GM23338 (cell line): Measurements from ENCODE around the gene SASH1. TPM values are rescaled to one million over a fixed set of nuclear protein-coding genes. Genes with fewer than 3 reads are reported as not detected.

Experiments
- ATAC-seq: fragments of 200-7000 bp; cut with Tn5 transposase; 3 replicates; pipeline ENCODE4 v1.9.1; 2020
- DNase-seq: peaks from one replicate; pipeline ENCODE4 v3.0.0-alpha.2; 2015; ENCODE audit warnings: low spot score
- H2AFZ ChIP-seq: fragments of 200-600 bp; sonication (generic); 2 replicates; pipeline ENCODE4 v1.8.0; 2016; ENCODE audit warnings: antibody characterized with exemption, mild to moderate bottlenecking, moderate library complexity
- H3F3A ChIP-seq: fragments of 200-600 bp; sonication (generic); replicated peaks from 2 replicates; pipeline ENCODE4 v1.8.0; 2017; ENCODE audit warnings: antibody characterized with exemption, mixed run types, low read depth
- H3K27ac ChIP-seq: fragments of 200-600 bp; sonication (generic); 2 replicates; pipeline ENCODE4 v1.6.1; 2016; ENCODE audit warnings: low read depth
- H3K27me3 ChIP-seq: fragments of 200-600 bp; sonication (generic); 2 replicates; pipeline ENCODE4 v1.8.0; 2016; ENCODE audit warnings: mild to moderate bottlenecking, mixed run types, moderate library complexity; ENCODE audit not compliant: insufficient read depth
- H3K36me3 ChIP-seq: fragments of 200-600 bp; sonication (generic); 2 replicates; pipeline ENCODE4 v1.8.0; 2016; ENCODE audit warnings: mild to moderate bottlenecking; ENCODE audit not compliant: insufficient read depth
- H3K4me1 ChIP-seq: fragments of 200-600 bp; sonication (generic); 2 replicates; pipeline ENCODE4 v1.8.0; 2016; ENCODE audit warnings: mild to moderate bottlenecking, moderate library complexity; ENCODE audit not compliant: insufficient read depth
- H3K4me2 ChIP-seq: fragments of 200-600 bp; sonication (generic); 2 replicates; pipeline ENCODE4 v1.7.1; 2017; ENCODE audit warnings: mixed run types
- H3K4me3 ChIP-seq: fragments of 200-600 bp; sonication (generic); 2 replicates; pipeline ENCODE4 v1.6.1; 2016; ENCODE audit warnings: mixed run types
- H3K79me2 ChIP-seq: fragments of 200-600 bp; sonication (generic); replicated peaks from 2 replicates; pipeline ENCODE4 v1.8.0; 2017; ENCODE audit warnings: mild to moderate bottlenecking; ENCODE audit not compliant: insufficient read depth
- H3K9me2 ChIP-seq: fragments of 200-600 bp; sonication (generic); 2 replicates; pipeline ENCODE4 v1.8.0; 2017; ENCODE audit not compliant: insufficient read depth
- H4K20me1 ChIP-seq: fragments of 200-600 bp; sonication (generic); replicated peaks from 2 replicates; pipeline ENCODE4 v1.8.0; 2017; ENCODE audit warnings: mild to moderate bottlenecking; ENCODE audit not compliant: insufficient read depth
- H3K27ac Mint-ChIP-seq: 2 replicates; pipeline ENCODE4 v1.8.0; 2020; ENCODE audit warnings: inconsistent platforms, mild to moderate bottlenecking, moderate library complexity, mixed read lengths
- H3K27me3 Mint-ChIP-seq: 3 replicates; pipeline ENCODE4 v1.8.0; 2022; ENCODE audit warnings: low read depth, mild to moderate bottlenecking, moderate library complexity, mixed read lengths, inconsistent platforms; ENCODE audit not compliant: insufficient read depth, poor library complexity
- H3K36me3 Mint-ChIP-seq: 3 replicates; pipeline ENCODE4 v1.8.0; 2021; ENCODE audit warnings: low read depth, mild to moderate bottlenecking, inconsistent platforms, moderate library complexity, mixed read lengths
- H3K4me1 Mint-ChIP-seq: 3 replicates; pipeline ENCODE4 v1.8.0; 2020; ENCODE audit warnings: mild to moderate bottlenecking, inconsistent platforms, mixed read lengths
- H3K4me3 Mint-ChIP-seq: 3 replicates; pipeline ENCODE4 v1.8.0; 2021; ENCODE audit warnings: moderate library complexity, mild to moderate bottlenecking, inconsistent platforms, mixed read lengths
- H3K9me3 Mint-ChIP-seq: 3 replicates; pipeline ENCODE4 v1.8.0; 2020; ENCODE audit warnings: moderate library complexity, mild to moderate bottlenecking, inconsistent platforms, mixed read lengths
- CREB1 ChIP-seq: fragments of 250-450 bp; sonication (Bioruptor Pico); IDR thresholded peaks from 2 replicates; pipeline ENCODE4 v1.5.0; 2020; ENCODE audit warnings: low read depth, mild to moderate bottlenecking, moderate library complexity
- CTCF ChIP-seq, 2 experiments: fragments of 200-600 bp in 1 of 2; sonication (generic) in 1 of 2; conservative IDR thresholded peaks; 2 replicates each; pipeline versions ENCODE4 v1.5.1 to v1.6.1; 2016 to 2017; ENCODE audit warnings: antibody characterized with exemption in 2 of 2, low read depth in 2 of 2, mild to moderate bottlenecking in 2 of 2, moderate library complexity in 1 of 2
- ETS1 ChIP-seq: IDR thresholded peaks from 2 replicates; pipeline ENCODE4 v1.6.1; 2016; ENCODE audit warnings: antibody characterized with exemption
- EZH2 ChIP-seq: fragments of 200-600 bp; sonication (generic); IDR thresholded peaks from one replicate; pipeline ENCODE4 v1.8.0; 2017; ENCODE audit warnings: antibody characterized with exemption, mild to moderate bottlenecking, low read depth; ENCODE audit not compliant: unreplicated experiment
- JUNB ChIP-seq: IDR thresholded peaks from one replicate; pipeline ENCODE4 v1.6.1; 2016; ENCODE audit warnings: antibody characterized with exemption; ENCODE audit not compliant: unreplicated experiment
- POLR2AphosphoS5 ChIP-seq: IDR thresholded peaks from 2 replicates; pipeline ENCODE4 v1.6.1; 2016; ENCODE audit warnings: antibody characterized with exemption, low read depth
- STAT1 ChIP-seq: IDR thresholded peaks from one replicate; pipeline ENCODE4 v1.6.1; 2016; ENCODE audit warnings: antibody characterized with exemption; ENCODE audit not compliant: unreplicated experiment
- ZNF114 ChIP-seq: fragments of 250-450 bp; sonication (Bioruptor Pico); IDR thresholded peaks from 2 replicates; pipeline ENCODE4 v1.5.0; 2020; ENCODE audit warnings: mild to moderate bottlenecking, moderate library complexity
- ZNF331 ChIP-seq: fragments of 250-450 bp; sonication (Bioruptor Pico); IDR thresholded peaks from 2 replicates; pipeline ENCODE4 v1.5.0; 2020; ENCODE audit warnings: low read depth, mild to moderate bottlenecking, moderate library complexity
- polyA plus RNA-seq: library from polyadenylated mRNA; unstranded; fragments of >200 nt; fragmentation: Nextera tagmentation; extraction: Ambion mirVana; gene quantifications from 2 replicates; pipeline ENCODE4 v1.2.1, GENCODE V29; 2016
- total RNA-seq: library from RNA; depleted of rRNA; stranded (reverse); fragments of >200 nt; shearing (Covaris generic); gene quantifications from 2 replicates; pipeline ENCODE4 v1.2.3, GENCODE V29; 2014
- TF ChIP-seq, protein P1 (sequence below): fragments of 250-450 bp; sonication (Bioruptor Pico); IDR thresholded peaks from 2 replicates; pipeline ENCODE4 v1.5.0; 2020; ENCODE audit warnings: mild to moderate bottlenecking, moderate library complexity

The SASH1 gene
- total and polyA plus RNA-seq, 2 experiments from 2014 or later = 8.2 to 30.2 TPM

DNA sequence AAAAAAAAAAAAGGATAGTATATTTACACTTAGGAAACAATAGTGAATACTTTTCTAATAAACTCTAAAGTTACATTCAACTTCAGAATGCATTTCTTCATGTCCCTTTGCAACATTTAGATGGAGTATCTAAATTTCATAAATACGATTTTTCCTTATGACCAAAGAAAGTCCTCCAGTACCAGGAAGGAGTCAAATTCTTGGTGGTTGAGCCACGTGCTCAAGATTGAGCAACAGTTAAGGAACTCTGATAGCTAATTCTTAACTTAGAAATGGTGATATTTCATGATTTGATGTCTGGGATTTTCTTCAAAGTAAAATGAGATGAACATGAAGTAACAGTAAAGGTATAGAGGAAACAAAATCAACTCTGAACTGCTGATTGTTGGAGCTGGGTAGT is 92.7 kb downstream of the SASH1 start (continued):
- TF ChIP-seq, protein P1, sequence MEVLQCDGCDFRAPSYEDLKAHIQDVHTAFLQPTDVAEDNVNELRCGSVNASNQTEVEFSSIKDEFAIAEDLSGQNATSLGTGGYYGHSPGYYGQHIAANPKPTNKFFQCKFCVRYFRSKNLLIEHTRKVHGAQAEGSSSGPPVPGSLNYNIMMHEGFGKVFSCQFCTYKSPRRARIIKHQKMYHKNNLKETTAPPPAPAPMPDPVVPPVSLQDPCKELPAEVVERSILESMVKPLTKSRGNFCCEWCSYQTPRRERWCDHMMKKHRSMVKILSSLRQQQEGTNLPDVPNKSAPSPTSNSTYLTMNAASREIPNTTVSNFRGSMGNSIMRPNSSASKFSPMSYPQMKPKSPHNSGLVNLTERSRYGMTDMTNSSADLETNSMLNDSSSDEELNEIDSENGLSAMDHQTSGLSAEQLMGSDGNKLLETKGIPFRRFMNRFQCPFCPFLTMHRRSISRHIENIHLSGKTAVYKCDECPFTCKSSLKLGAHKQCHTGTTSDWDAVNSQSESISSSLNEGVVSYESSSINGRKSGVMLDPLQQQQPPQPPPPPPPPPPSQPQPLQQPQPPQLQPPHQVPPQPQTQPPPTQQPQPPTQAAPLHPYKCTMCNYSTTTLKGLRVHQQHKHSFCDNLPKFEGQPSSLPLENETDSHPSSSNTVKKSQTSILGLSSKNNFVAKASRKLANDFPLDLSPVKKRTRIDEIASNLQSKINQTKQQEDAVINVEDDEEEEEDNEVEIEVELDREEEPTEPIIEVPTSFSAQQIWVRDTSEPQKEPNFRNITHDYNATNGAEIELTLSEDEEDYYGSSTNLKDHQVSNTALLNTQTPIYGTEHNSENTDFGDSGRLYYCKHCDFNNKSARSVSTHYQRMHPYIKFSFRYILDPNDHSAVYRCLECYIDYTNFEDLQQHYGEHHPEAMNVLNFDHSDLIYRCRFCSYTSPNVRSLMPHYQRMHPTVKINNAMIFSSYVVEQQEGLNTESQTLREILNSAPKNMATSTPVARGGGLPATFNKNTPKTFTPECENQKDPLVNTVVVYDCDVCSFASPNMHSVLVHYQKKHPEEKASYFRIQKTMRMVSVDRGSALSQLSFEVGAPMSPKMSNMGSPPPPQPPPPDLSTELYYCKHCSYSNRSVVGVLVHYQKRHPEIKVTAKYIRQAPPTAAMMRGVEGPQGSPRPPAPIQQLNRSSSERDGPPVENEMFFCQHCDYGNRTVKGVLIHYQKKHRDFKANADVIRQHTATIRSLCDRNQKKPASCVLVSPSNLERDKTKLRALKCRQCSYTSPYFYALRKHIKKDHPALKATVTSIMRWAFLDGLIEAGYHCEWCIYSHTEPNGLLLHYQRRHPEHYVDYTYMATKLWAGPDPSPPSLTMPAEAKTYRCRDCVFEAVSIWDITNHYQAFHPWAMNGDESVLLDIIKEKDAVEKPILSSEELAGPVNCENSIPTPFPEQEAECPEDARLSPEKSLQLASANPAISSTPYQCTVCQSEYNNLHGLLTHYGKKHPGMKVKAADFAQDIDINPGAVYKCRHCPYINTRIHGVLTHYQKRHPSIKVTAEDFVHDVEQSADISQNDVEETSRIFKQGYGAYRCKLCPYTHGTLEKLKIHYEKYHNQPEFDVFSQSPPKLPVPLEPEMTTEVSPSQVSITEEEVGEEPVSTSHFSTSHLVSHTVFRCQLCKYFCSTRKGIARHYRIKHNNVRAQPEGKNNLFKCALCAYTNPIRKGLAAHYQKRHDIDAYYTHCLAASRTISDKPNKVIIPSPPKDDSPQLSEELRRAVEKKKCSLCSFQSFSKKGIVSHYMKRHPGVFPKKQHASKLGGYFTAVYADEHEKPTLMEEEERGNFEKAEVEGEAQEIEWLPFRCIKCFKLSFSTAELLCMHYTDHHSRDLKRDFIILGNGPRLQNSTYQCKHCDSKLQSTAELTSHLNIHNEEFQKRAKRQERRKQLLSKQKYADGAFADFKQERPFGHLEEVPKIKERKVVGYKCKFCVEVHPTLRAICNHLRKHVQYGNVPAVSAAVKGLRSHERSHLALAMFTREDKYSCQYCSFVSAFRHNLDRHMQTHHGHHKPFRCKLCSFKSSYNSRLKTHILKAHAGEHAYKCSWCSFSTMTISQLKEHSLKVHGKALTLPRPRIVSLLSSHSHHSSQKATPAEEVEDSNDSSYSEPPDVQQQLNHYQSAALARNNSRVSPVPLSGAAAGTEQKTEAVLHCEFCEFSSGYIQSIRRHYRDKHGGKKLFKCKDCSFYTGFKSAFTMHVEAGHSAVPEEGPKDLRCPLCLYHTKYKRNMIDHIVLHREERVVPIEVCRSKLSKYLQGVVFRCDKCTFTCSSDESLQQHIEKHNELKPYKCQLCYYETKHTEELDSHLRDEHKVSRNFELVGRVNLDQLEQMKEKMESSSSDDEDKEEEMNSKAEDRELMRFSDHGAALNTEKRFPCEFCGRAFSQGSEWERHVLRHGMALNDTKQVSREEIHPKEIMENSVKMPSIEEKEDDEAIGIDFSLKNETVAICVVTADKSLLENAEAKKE (CRISPR knock-in tag) = no peak
- TF ChIP-seq ZNF114 = no peak
- no peak for TF ChIP-seq EZH2
- no peak for TF ChIP-seq ETS1
- no peak for TF ChIP-seq ZNF331 (CRISPR knock-in tag)
- no peak for TF ChIP-seq POLR2AphosphoS5
- no peak for TF ChIP-seq STAT1

DNA sequence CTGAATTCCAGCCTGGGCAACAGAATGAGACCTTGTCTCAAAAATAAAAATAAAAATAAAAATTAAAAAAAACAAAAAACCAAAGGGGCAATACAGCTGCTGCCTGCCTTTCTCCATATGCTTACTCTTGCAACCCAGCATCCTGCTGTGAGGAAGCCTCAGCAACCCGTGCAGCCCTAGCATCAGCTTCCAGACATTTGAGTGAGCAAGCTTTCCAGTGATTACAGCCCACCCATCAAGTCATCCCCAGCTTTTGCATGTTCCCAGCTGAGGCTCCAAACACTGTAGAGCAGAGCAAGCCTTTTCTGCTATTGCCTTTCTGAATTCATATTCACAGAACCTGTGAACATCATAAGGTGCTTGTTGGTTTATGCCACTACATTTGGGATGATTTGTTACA is 93.8 kb downstream of the SASH1 start:
- no peak overlapping the region for H2AFZ ChIP-seq
- no peaks in the 10 kb centered on the region; the same call in none of the 2 replicates for H4K20me1 ChIP-seq
- no peaks in the 10 kb centered on the region; the same call in 2 of the 3 replicates for H3K36me3 Mint-ChIP-seq
- H3K27ac ChIP-seq = no peak overlapping the region
- H3K4me2 ChIP-seq = no peak overlapping the region
- peaks cover 4% of the 10 kb centered on the region; the same call in 1 of the 2 replicates for H3K79me2 ChIP-seq
- peaks cover 10% of the 10 kb centered on the region for H3K4me1 ChIP-seq
- H3K27ac Mint-ChIP-seq = no peak overlapping the region
- H3K4me3 ChIP-seq = no peak overlapping the region
- H3K27me3 ChIP-seq = no peaks in the 10 kb centered on the region
- H3K4me3 Mint-ChIP-seq = no peak overlapping the region
- H3F3A ChIP-seq = no peaks in the 10 kb centered on the region
- no peaks in the 10 kb centered on the region for H3K36me3 ChIP-seq
- peaks cover 13% of the 10 kb centered on the region; the same call in 2 of the 3 replicates for H3K4me1 Mint-ChIP-seq
- H3K9me2 ChIP-seq = no peaks in the 10 kb centered on the region
- no peak for DNase-seq
- H3K27me3 Mint-ChIP-seq = peaks cover 1% of the 10 kb centered on the region
- no peak for ATAC-seq
- H3K9me3 Mint-ChIP-seq = no peaks in the 10 kb centered on the region; the same call in 2 of the 3 replicates
- no peak for TF ChIP-seq ZNF331 (CRISPR knock-in tag)
- no peak for TF ChIP-seq JUNB
- TF ChIP-seq ETS1 = no peak
- no peak for TF ChIP-seq CTCF (conservative IDR thresholded peaks at IDR 0.05; ENCODE audit: low read depth in 2 of 2)
- TF ChIP-seq CREB1 (CRISPR knock-in tag) = no peak
